Naive B cell (primary cell): ENCODE results near the gene MBOAT7. TPM values are rescaled to one million over a fixed set of nuclear protein-coding genes. Genes with fewer than 3 reads are reported as not detected.
"Not testable (repeated sequence)": the region's sequence is repeated elsewhere in the genome, so short reads cannot be mapped to it uniquely, and the experiment has no call there.

ENCODE experiments used
- ATAC-seq, 2 donors: fragments of 150-1000 bp; cut with Tn5 transposase; 2 replicates each; pipeline ENCODE4 v1.10.0; 2021; ENCODE audit warnings: low read depth in 2 of 2, mild to moderate bottlenecking in 2 of 2, moderate library complexity in 2 of 2
- DNase-seq: peaks from one replicate; pipeline ENCODE4 v3.0.0; 2022
- H3K27ac Mint-ChIP-seq, 6 donors: one replicate each; pipeline ENCODE4 v1.8.0; 2020 to 2022; ENCODE audit warnings: mild to moderate bottlenecking in 6 of 6, mixed read lengths in 6 of 6, moderate library complexity in 5 of 6, inconsistent platforms in 2 of 6
- H3K27me3 Mint-ChIP-seq, 3 donors: one replicate each; pipeline ENCODE4 v1.8.0; 2021 to 2022; ENCODE audit warnings: mixed read lengths in 3 of 3, mild to moderate bottlenecking in 1 of 3
- H3K36me3 Mint-ChIP-seq, 2 donors: one replicate each; pipeline ENCODE4 v1.8.0; 2020 to 2022; ENCODE audit warnings: mixed read lengths in 2 of 2, inconsistent platforms in 1 of 2, mild to moderate bottlenecking in 1 of 2
- H3K4me1 Mint-ChIP-seq, 3 donors: one replicate each; pipeline ENCODE4 v1.8.0; 2020 to 2022; ENCODE audit warnings: mixed read lengths in 3 of 3, inconsistent platforms in 1 of 3, mild to moderate bottlenecking in 1 of 3, moderate library complexity in 1 of 3
- H3K4me3 Mint-ChIP-seq, 8 donors: one replicate each; pipeline ENCODE4 v1.8.0; 2020 to 2022; ENCODE audit warnings: mild to moderate bottlenecking in 8 of 8, mixed read lengths in 8 of 8, moderate library complexity in 8 of 8, inconsistent platforms in 2 of 8
- H3K9me3 Mint-ChIP-seq, 7 donors: one replicate each; pipeline ENCODE4 v1.8.0; 2020 to 2022; ENCODE audit warnings: mixed read lengths in 7 of 7, mild to moderate bottlenecking in 5 of 7, inconsistent platforms in 2 of 7, moderate library complexity in 1 of 7
- polyA plus RNA-seq, 6 donors: library from polyadenylated mRNA; unstranded; fragments of 300-500 nt; fragmentation: Illumina TruSeq; gene quantifications; one replicate each; pipeline ENCODE4 v1.2.3, GENCODE V29; 2021; ENCODE audit warnings: low read depth in 6 of 6

Gene MBOAT7
- polyA plus RNA-seq, 6 donors from 2014 or later: 7.0 to 13.5 (median 11.3) TPM

- Mint-ChIP-seq H3K9me3 (no peaks in the 10 kb centered on the region), H3K4me3 (no peak overlapping the region), H3K4me1 (peaks cover 13 to 29% (median 20%) of the 10 kb centered on the region in 3 donors), H3K36me3 (peaks cover 0 to 3% of the 10 kb centered on the region in 2 donors), H3K27ac (no peak overlapping the region), H3K27me3 (peaks cover 0 to 1% (median 0%) of the 10 kb centered on the region in 3 donors)
- no peak for ATAC-seq
- DNase-seq: no peak
Observed at GRCh38 chr19:54173359-54173699, 16.1 kb downstream of the MBOAT7 start.

- peak; percentile 65 to 68 for ATAC-seq
- Mint-ChIP-seq H3K27ac (no peak within 1 kb of the TSS), H3K9me3 (no peaks in the 10 kb centered on the region), H3K27me3 (peaks cover 0 to 6% (median 0%) of the 10 kb centered on the region in 3 donors), H3K36me3 (no peaks in the 10 kb centered on the region), H3K4me1 (peaks cover 17 to 33% (median 21%) of the 10 kb centered on the region in 3 donors), H3K4me3 (no peak within 1 kb of the TSS)
- no peak for DNase-seq
Observed at GRCh38 chr19:54172471-54173358, 16.7 kb downstream of the MBOAT7 start, which contains the start of gene TMC4. TSS of gene TMC4 (minus strand) at chr19:54173160. CDS start at chr19:54173117, 43 bp downstream.

- ATAC-seq, H3K27me3 Mint-ChIP-seq, DNase-seq, H3K9me3 Mint-ChIP-seq, H3K27ac Mint-ChIP-seq, H3K36me3 Mint-ChIP-seq: not testable (repeated sequence)
- peaks cover 17 to 33% (median 21%) of the 10 kb centered on the region in 3 donors for H3K4me1 Mint-ChIP-seq
- peak overlapping the region in 1 of 8 donors; percentile 69 for H3K4me3 Mint-ChIP-seq
Observed at GRCh38 chr19:54171736-54172431, 17.5 kb downstream of the MBOAT7 start.

- ATAC-seq: no peak
- Mint-ChIP-seq H3K4me1 (peaks cover 22 to 37% (median 29%) of the 10 kb centered on the region in 3 donors), H3K9me3 (peaks cover 0 to 3% (median 0%) of the 10 kb centered on the region in 7 donors), H3K4me3 (peak overlapping the region in 3 of 8 donors; percentile 56 to 66 (median 58)), H3K36me3 (no peaks in the 10 kb centered on the region), H3K27me3 (peaks cover 0 to 30% (median 20%) of the 10 kb centered on the region in 3 donors), H3K27ac (no peak overlapping the region)
- DNase-seq: no peak
Observed at GRCh38 chr19:54169149-54169740, 20.1 kb downstream of the MBOAT7 start.

- Mint-ChIP-seq H3K27ac (peak overlapping the region in 1 of 6 donors; percentile 71), H3K27me3 (peaks cover 0 to 34% (median 24%) of the 10 kb centered on the region in 3 donors), H3K4me3 (peak overlapping the region in 1 of 8 donors; percentile 27), H3K9me3 (peaks cover 0 to 3% (median 0%) of the 10 kb centered on the region in 7 donors), H3K36me3 (no peaks in the 10 kb centered on the region), H3K4me1 (peaks cover 25 to 37% (median 34%) of the 10 kb centered on the region in 3 donors)
- ATAC-seq (peak; percentile 87 to 89), DNase-seq (peak; percentile 80)
Observed at GRCh38 chr19:54168174-54168917, 21.0 kb downstream of the MBOAT7 start.

- Mint-ChIP-seq H3K27me3 (peaks cover 3 to 41% (median 24%) of the 10 kb centered on the region in 3 donors), H3K4me1 (peaks cover 33 to 54% (median 51%) of the 10 kb centered on the region in 3 donors), H3K27ac (no peak overlapping the region), H3K36me3 (no peaks in the 10 kb centered on the region), H3K4me3 (peak overlapping the region in 3 of 8 donors; percentile 49 to 69 (median 49)), H3K9me3 (peaks cover 0 to 3% (median 0%) of the 10 kb centered on the region in 7 donors)
- no peak for DNase-seq
- ATAC-seq: no peak
Observed at GRCh38 chr19:54165222-54165621, 24.2 kb downstream of the MBOAT7 start.

- Mint-ChIP-seq H3K9me3 (peaks cover 0 to 3% (median 0%) of the 10 kb centered on the region in 7 donors), H3K27me3 (peaks cover 3 to 41% (median 24%) of the 10 kb centered on the region in 3 donors), H3K36me3 (no peaks in the 10 kb centered on the region), H3K4me3 (peak overlapping the region in 6 of 8 donors; percentile 44 to 70 (median 50)), H3K4me1 (peaks cover 39 to 58% (median 56%) of the 10 kb centered on the region in 3 donors), H3K27ac (no peak overlapping the region)
- ATAC-seq: no peak
- no peak for DNase-seq
Observed at GRCh38 chr19:54164369-54165068, 24.9 kb downstream of the MBOAT7 start.

- peak overlapping the region in 2 of 6 donors; percentile 7 to 63 for H3K27ac Mint-ChIP-seq
Observed at GRCh38 chr19:54162884-54163283, 26.5 kb downstream of the MBOAT7 start.

GRCh38 chr19:54162241-54162805 lies 27.1 kb downstream of the MBOAT7 start:
- peaks cover 44 to 71% (median 60%) of the 10 kb centered on the region in 3 donors for H3K4me1 Mint-ChIP-seq
- peaks cover 3 to 36% (median 24%) of the 10 kb centered on the region in 3 donors for H3K27me3 Mint-ChIP-seq
- peak; percentile 24 for ATAC-seq
- H3K4me3 Mint-ChIP-seq: peak overlapping the region; percentile 80 to 95 (median 91)
- peaks cover 0 to 3% (median 0%) of the 10 kb centered on the region in 7 donors for H3K9me3 Mint-ChIP-seq
- H3K27ac Mint-ChIP-seq: peak overlapping the region in 5 of 6 donors; percentile 39 to 94 (median 63)
- no peaks in the 10 kb centered on the region for H3K36me3 Mint-ChIP-seq
- DNase-seq: peak; percentile 84

More at GRCh38 chr19:54162884-54163283, 26.5 kb downstream of the MBOAT7 start:
- H3K4me3 Mint-ChIP-seq: peak overlapping the region; percentile 77 to 95 (median 90)
- peaks cover 0 to 3% (median 0%) of the 10 kb centered on the region in 7 donors for H3K9me3 Mint-ChIP-seq
- no peaks in the 10 kb centered on the region for H3K36me3 Mint-ChIP-seq
- peaks cover 44 to 66% (median 60%) of the 10 kb centered on the region in 3 donors for H3K4me1 Mint-ChIP-seq
- no peak for ATAC-seq
- no peak for DNase-seq
- H3K27me3 Mint-ChIP-seq: peaks cover 3 to 36% (median 24%) of the 10 kb centered on the region in 3 donors

GRCh38 chr19:54160854-54161253 lies 28.5 kb downstream of the MBOAT7 start:
- Mint-ChIP-seq H3K9me3 (peaks cover 0 to 3% (median 0%) of the 10 kb centered on the region in 7 donors), H3K4me1 (peaks cover 50 to 73% (median 67%) of the 10 kb centered on the region in 3 donors), H3K36me3 (peaks cover 0 to 7% of the 10 kb centered on the region in 2 donors), H3K27me3 (peaks cover 3 to 28% (median 20%) of the 10 kb centered on the region in 3 donors), H3K4me3 (peak overlapping the region in 7 of 8 donors; percentile 86 to 100 (median 98)), H3K27ac (peak overlapping the region in 3 of 6 donors; percentile 35 to 97 (median 92))
- DNase-seq (no peak), ATAC-seq (no peak)

GRCh38 chr19:54160182-54160811 lies 29.1 kb downstream of the MBOAT7 start:
- ATAC-seq (no peak), DNase-seq (no peak)
- Mint-ChIP-seq H3K27ac (peak overlapping the region; percentile 92 to 99 (median 97)), H3K4me1 (peaks cover 50 to 72% (median 66%) of the 10 kb centered on the region in 3 donors), H3K27me3 (peaks cover 3 to 22% (median 15%) of the 10 kb centered on the region in 3 donors), H3K4me3 (peak overlapping the region; percentile 90 to 100 (median 99)), H3K9me3 (peaks cover 0 to 3% (median 0%) of the 10 kb centered on the region in 7 donors), H3K36me3 (peaks cover 0 to 7% of the 10 kb centered on the region in 2 donors)
